Tibial nerve (tissue), 4 donors: ENCODE measurements around the gene WNT5A.

Source experiments
- CTCF ChIP-seq, 5 experiments: fragments of 200-600 bp in 3 of 5; fragments of 450-650 bp in 2 of 5; sonication (generic) in 3 of 5; IDR thresholded peaks; one replicate each; pipeline ENCODE4 v1.5.1; 2016 to 2019; ENCODE audit warnings: antibody characterized with exemption in 5 of 5, mild to moderate bottlenecking in 3 of 5, moderate library complexity in 2 of 5
- EP300 ChIP-seq, 2 donors: sonication (generic); formaldehyde crosslinking; IDR thresholded peaks; one replicate each; pipeline ENCODE4 v1.6.1; 2017; ENCODE audit warnings: antibody characterized with exemption in 2 of 2, mild to moderate bottlenecking in 1 of 2
- POLR2A ChIP-seq, 2 donors: fragments of 450-650 bp; IDR thresholded peaks; one replicate each; pipeline ENCODE4 v1.6.1; 2017; ENCODE audit warnings: antibody characterized with exemption in 2 of 2, mild to moderate bottlenecking in 2 of 2, moderate library complexity in 2 of 2

- TF ChIP-seq POLR2A (IDR thresholded peaks at IDR 0.05), result no peak
- TF ChIP-seq CTCF (IDR thresholded peaks at IDR 0.05), result no peak
- TF ChIP-seq EP300 (IDR thresholded peaks at IDR 0.05), result no peak
Observed at GRCh38 chr3:55474213-55474632, 12.9 kb downstream of the WNT5A start.
